Measurements from ENCODE around the gene LTC4S. TPM values are rescaled to one million over a fixed set of nuclear protein-coding genes. Genes with fewer than 3 reads are reported as not detected.
"Not testable (repeated sequence)": the region's sequence is repeated elsewhere in the genome, so short reads cannot be mapped to it uniquely, and the experiment has no call there.

Gene LTC4S
- total and polyA plus RNA-seq, 4 donors = 6.6 to 34.7 (median 12.7) TPM

DNA sequence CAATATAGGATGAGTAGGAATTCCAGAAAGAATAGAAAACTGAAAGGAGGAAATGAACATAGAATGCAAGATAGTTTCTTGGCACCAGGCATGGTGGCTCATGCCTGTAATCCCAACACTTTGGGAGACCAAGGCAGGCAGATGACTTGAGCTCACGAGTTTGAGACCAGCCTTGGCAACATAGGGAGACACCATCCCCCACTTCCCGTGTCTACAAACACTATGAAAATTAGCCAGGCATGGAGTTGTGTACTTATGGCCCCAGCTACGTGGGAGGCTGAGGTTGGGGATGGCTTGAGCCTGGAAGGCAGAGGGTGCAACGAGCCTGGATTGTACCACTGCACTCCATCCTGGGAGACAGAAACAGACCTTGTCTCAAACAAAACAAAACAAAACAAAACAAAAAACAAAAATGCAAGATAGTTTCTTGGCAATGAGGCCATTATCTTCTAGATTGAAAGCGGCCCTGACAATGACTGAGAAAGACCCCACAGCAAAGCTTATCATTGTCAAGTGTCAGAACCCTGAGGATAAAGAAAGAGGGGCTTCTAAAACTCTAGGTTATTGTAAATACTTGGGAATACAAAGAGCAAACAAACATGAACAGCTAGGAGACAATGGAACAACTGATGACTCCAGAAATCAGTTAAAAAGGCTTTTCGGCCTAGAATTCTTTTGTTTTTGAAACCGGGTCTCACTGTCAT lies 36.1 kb downstream of the LTC4S start:
- no peak for DNase-seq
- Histone ChIP-seq H3K4me1 (ENCODE audit: control insufficient read depth in 1 of 2, insufficient read depth in 2 of 2, low read length in 2 of 2) (no peaks in the 10 kb centered on the region), H3K27me3 (ENCODE audit: control insufficient read depth in 1 of 2, insufficient read depth in 2 of 2, low read length in 1 of 2) (no peaks in the 10 kb centered on the region), H3K36me3 (ENCODE audit: control insufficient read depth in 1 of 2, insufficient read depth in 2 of 2, low read length in 1 of 2) (peaks cover 7 to 21% of the 10 kb centered on the region in 2 donors), H3K27ac (ENCODE audit: low read depth in 1 of 2, low read length in 2 of 2) (no peak overlapping the region), H3K9me3 (ENCODE audit: control insufficient read depth, low read length) (no peaks in the 10 kb centered on the region), H3K4me3 (ENCODE audit: low read length in 2 of 2) (no peak overlapping the region)
- 84% methylated on average over 7 of the region's 7 CpGs for WGBS, 2 donors
- intact Hi-C loops (cut with DNase I) = no loop called here
- no peak for ATAC-seq (ENCODE audit: low FRiP score)

GRCh38 chr5:179830818-179831468 lies 37.2 kb downstream of the LTC4S start:
- ATAC-seq (ENCODE audit: low FRiP score) = no peak
- no peaks in the 10 kb centered on the region for H3K9me3 ChIP-seq (ENCODE audit: control insufficient read depth, low read length)
- H3K27me3 ChIP-seq (ENCODE audit: control insufficient read depth in 1 of 2, insufficient read depth in 2 of 2, low read length in 1 of 2) = no peaks in the 10 kb centered on the region
- H3K27ac ChIP-seq (ENCODE audit: low read depth in 1 of 2, low read length in 2 of 2) = no peak overlapping the region
- intact Hi-C loops (cut with DNase I) = no loop called here
- no peak overlapping the region for H3K4me3 ChIP-seq (ENCODE audit: low read length in 2 of 2)
- WGBS, 2 donors = 95% methylated on average over 7 of the region's 7 CpGs
- H3K36me3 ChIP-seq (ENCODE audit: control insufficient read depth in 1 of 2, insufficient read depth in 2 of 2, low read length in 1 of 2) = peaks cover 7 to 18% of the 10 kb centered on the region in 2 donors
- H3K4me1 ChIP-seq (ENCODE audit: control insufficient read depth in 1 of 2, insufficient read depth in 2 of 2, low read length in 2 of 2) = no peaks in the 10 kb centered on the region
- DNase-seq = no peak

GRCh38 chr5:179832039-179832745 lies 38.4 kb downstream of the LTC4S start:
- no peak for DNase-seq
- Histone ChIP-seq H3K36me3 (ENCODE audit: control insufficient read depth in 1 of 2, insufficient read depth in 2 of 2, low read length in 1 of 2) (peaks cover 4 to 24% of the 10 kb centered on the region in 2 donors), H3K27ac (ENCODE audit: low read depth in 1 of 2, low read length in 2 of 2) (no peak overlapping the region), H3K4me1 (ENCODE audit: control insufficient read depth in 1 of 2, insufficient read depth in 2 of 2, low read length in 2 of 2) (no peaks in the 10 kb centered on the region), H3K4me3 (ENCODE audit: low read length in 2 of 2) (no peak overlapping the region), H3K9me3 (ENCODE audit: control insufficient read depth, low read length) (no peaks in the 10 kb centered on the region), H3K27me3 (ENCODE audit: control insufficient read depth in 1 of 2, insufficient read depth in 2 of 2, low read length in 1 of 2) (no peaks in the 10 kb centered on the region)
- intact Hi-C loops (cut with DNase I) = no loop called here
- ATAC-seq (ENCODE audit: low FRiP score) = peak; percentile 13
- WGBS, 2 donors = 90 to 92% methylated on average over 20 of the region's 20 CpGs

GRCh38 chr5:179833056-179833708 lies 39.4 kb downstream of the LTC4S start:
- no peaks in the 10 kb centered on the region for H3K4me1 ChIP-seq (ENCODE audit: control insufficient read depth in 1 of 2, insufficient read depth in 2 of 2, low read length in 2 of 2)
- ATAC-seq (ENCODE audit: low FRiP score) (no peak), DNase-seq (no peak)
- intact Hi-C loops (cut with DNase I) = no loop called here
- no peaks in the 10 kb centered on the region for H3K27me3 ChIP-seq (ENCODE audit: control insufficient read depth in 1 of 2, insufficient read depth in 2 of 2, low read length in 1 of 2)
- peaks cover 4 to 25% of the 10 kb centered on the region in 2 donors for H3K36me3 ChIP-seq (ENCODE audit: control insufficient read depth in 1 of 2, insufficient read depth in 2 of 2, low read length in 1 of 2)
- 88% methylated on average over 23 of the region's 23 CpGs for WGBS, 2 donors
- H3K27ac ChIP-seq (ENCODE audit: low read depth in 1 of 2, low read length in 2 of 2) = no peak overlapping the region
- H3K4me3 ChIP-seq (ENCODE audit: low read length in 2 of 2) = no peak overlapping the region
- H3K9me3 ChIP-seq (ENCODE audit: control insufficient read depth, low read length) = no peaks in the 10 kb centered on the region

DNA sequence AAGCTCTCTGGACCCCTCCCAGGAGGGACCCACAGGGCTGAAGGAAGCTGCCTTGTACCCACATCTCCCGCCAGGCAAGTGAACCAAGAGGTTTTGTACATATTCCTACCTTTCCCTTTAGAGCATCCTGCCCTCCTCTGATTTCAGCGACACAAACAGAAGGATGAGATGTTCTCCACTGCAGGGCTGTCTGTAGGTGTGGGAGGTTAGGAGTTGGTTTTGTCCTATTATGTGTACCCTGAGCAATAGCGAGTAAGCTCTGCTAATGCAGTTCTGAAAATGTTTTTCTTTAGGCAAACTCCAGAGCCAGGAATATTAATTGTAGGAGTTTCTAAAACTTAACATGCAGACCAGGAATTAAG lies 39.9 kb downstream of the LTC4S start:
- Histone ChIP-seq H3K36me3 (ENCODE audit: control insufficient read depth in 1 of 2, insufficient read depth in 2 of 2, low read length in 1 of 2) (peaks cover 4 to 25% of the 10 kb centered on the region in 2 donors), H3K4me3 (ENCODE audit: low read length in 2 of 2) (no peak overlapping the region), H3K4me1 (ENCODE audit: control insufficient read depth in 1 of 2, insufficient read depth in 2 of 2, low read length in 2 of 2) (no peaks in the 10 kb centered on the region), H3K27me3 (ENCODE audit: control insufficient read depth in 1 of 2, insufficient read depth in 2 of 2, low read length in 1 of 2) (no peaks in the 10 kb centered on the region), H3K9me3 (ENCODE audit: control insufficient read depth, low read length) (no peaks in the 10 kb centered on the region), H3K27ac (ENCODE audit: low read depth in 1 of 2, low read length in 2 of 2) (no peak overlapping the region)
- WGBS, 2 donors = 95 to 96% methylated on average over 3 of the region's 3 CpGs
- ATAC-seq (ENCODE audit: low FRiP score) = no peak
- no peak for DNase-seq
- intact Hi-C loops (cut with DNase I) = no loop called here

GRCh38 chr5:179834120-179834519 lies 40.3 kb downstream of the LTC4S start:
- intact Hi-C loops (cut with DNase I) = no loop called here
- Histone ChIP-seq H3K27ac (ENCODE audit: low read depth in 1 of 2, low read length in 2 of 2) (no peak overlapping the region), H3K27me3 (ENCODE audit: control insufficient read depth in 1 of 2, insufficient read depth in 2 of 2, low read length in 1 of 2) (no peaks in the 10 kb centered on the region), H3K36me3 (ENCODE audit: control insufficient read depth in 1 of 2, insufficient read depth in 2 of 2, low read length in 1 of 2) (peaks cover 4 to 25% of the 10 kb centered on the region in 2 donors), H3K4me1 (ENCODE audit: control insufficient read depth in 1 of 2, insufficient read depth in 2 of 2, low read length in 2 of 2) (no peaks in the 10 kb centered on the region), H3K4me3 (ENCODE audit: low read length in 2 of 2) (no peak overlapping the region), H3K9me3 (ENCODE audit: control insufficient read depth, low read length) (no peaks in the 10 kb centered on the region)
- 87 to 90% methylated on average over 8 of the region's 8 CpGs for WGBS, 2 donors
- no peak for ATAC-seq (ENCODE audit: low FRiP score)
- DNase-seq = no peak

GRCh38 chr5:179834871-179835270 lies 41.1 kb downstream of the LTC4S start:
- H3K27me3 ChIP-seq (ENCODE audit: control insufficient read depth in 1 of 2, insufficient read depth in 2 of 2, low read length in 1 of 2); intact Hi-C loops (cut with DNase I); DNase-seq; H3K4me1 ChIP-seq (ENCODE audit: control insufficient read depth in 1 of 2, insufficient read depth in 2 of 2, low read length in 2 of 2); H3K4me3 ChIP-seq (ENCODE audit: low read length in 2 of 2); ATAC-seq (ENCODE audit: low FRiP score); H3K9me3 ChIP-seq (ENCODE audit: control insufficient read depth, low read length); H3K27ac ChIP-seq (ENCODE audit: low read depth in 1 of 2, low read length in 2 of 2): not testable (repeated sequence)
- H3K36me3 ChIP-seq (ENCODE audit: control insufficient read depth in 1 of 2, insufficient read depth in 2 of 2, low read length in 1 of 2) = peaks cover 4 to 25% of the 10 kb centered on the region in 2 donors
- WGBS, 2 donors = 93 to 94% methylated on average over 20 to 25 of the region's 28 CpGs

DNA sequence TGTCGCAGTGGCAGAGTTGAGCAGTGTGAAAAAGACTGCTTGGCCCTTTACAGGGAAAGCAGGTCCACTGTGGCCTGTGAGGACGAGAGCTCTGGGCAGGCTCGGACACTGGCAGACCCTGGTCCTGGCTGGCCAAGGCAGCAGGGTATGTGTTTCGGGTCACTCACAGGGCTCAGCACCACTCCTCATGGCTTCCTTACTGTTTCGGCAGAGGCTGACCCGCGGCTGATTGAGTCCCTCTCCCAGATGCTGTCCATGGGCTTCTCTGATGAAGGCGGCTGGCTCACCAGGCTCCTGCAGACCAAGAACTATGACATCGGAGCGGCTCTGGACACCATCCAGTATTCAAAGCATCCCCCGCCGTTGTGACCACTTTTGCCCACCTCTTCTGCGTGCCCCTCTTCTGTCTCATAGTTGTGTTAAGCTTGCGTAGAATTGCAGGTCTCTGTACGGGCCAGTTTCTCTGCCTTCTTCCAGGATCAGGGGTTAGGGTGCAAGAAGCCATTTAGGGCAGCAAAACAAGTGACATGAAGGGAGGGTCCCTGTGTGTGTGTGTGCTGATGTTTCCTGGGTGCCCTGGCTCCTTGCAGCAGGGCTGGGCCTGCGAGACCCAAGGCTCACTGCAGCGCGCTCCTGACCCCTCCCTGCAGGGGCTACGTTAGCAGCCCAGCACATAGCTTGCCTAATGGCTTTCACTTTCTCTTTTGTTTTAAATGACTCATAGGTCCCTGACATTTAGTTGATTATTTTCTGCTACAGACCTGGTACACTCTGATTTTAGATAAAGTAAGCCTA lies 42.6 kb downstream of the LTC4S start:
- intact Hi-C loops (cut with DNase I) = no loop called here
- H3K27ac ChIP-seq (ENCODE audit: low read depth in 1 of 2, low read length in 2 of 2) = no peak overlapping the region
- H3K36me3 ChIP-seq (ENCODE audit: control insufficient read depth in 1 of 2, insufficient read depth in 2 of 2, low read length in 1 of 2) = peaks cover 4 to 22% of the 10 kb centered on the region in 2 donors
- H3K27me3 ChIP-seq (ENCODE audit: control insufficient read depth in 1 of 2, insufficient read depth in 2 of 2, low read length in 1 of 2) = no peaks in the 10 kb centered on the region
- no peaks in the 10 kb centered on the region for H3K4me1 ChIP-seq (ENCODE audit: control insufficient read depth in 1 of 2, insufficient read depth in 2 of 2, low read length in 2 of 2)
- DNase-seq (peak in 1 of 2 donors; percentile 78), ATAC-seq (ENCODE audit: low FRiP score) (peak; percentile 34)
- WGBS, 2 donors = 84 to 86% methylated on average over 19 of the region's 19 CpGs
- H3K4me3 ChIP-seq (ENCODE audit: low read length in 2 of 2) = no peak overlapping the region
- no peaks in the 10 kb centered on the region for H3K9me3 ChIP-seq (ENCODE audit: control insufficient read depth, low read length)

All from aorta (tissue), 5 donors.